GM20431 (cell line): ENCODE results near the gene SIRT3.
"Not testable (repeated sequence)": the region's sequence is repeated elsewhere in the genome, so short reads cannot be mapped to it uniquely, and the experiment has no call there.

ENCODE experiments used
- in situ Hi-C: fragments of 300-500 bp; cut with MseI, MboI; formaldehyde crosslinking; loops from one replicate; pipeline ENCODE4 v1.15.0; 2020; ENCODE audit warnings: low sequenced_read_pairs; ENCODE audit not compliant: unreplicated experiment

SIRT3 gene

DNA sequence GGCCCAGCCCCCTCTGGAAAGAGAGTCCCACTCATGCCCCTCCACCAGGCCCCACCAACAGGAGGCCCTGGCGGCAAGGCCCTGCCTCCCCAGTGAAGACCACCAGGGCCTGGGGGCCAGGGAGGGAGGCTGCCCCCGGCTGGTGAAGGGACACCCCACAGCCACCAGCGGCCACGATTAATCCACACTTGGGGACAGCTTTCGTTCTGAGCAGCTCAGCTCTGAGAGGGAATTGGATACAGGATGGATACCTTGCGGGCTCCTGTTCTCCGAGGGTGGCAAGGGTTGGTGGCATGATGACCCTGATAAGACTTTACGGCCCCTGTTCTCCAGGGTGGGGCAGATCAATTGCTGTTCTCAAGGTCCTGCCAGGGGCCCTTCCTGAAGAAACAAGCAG, 35.2 kb upstream of the SIRT3 start:
- in situ Hi-C loops = no loop called here

GRCh38 chr11:270451-271318, 34.5 kb upstream of the SIRT3 start:
- in situ Hi-C loops = no loop called here

DNA sequence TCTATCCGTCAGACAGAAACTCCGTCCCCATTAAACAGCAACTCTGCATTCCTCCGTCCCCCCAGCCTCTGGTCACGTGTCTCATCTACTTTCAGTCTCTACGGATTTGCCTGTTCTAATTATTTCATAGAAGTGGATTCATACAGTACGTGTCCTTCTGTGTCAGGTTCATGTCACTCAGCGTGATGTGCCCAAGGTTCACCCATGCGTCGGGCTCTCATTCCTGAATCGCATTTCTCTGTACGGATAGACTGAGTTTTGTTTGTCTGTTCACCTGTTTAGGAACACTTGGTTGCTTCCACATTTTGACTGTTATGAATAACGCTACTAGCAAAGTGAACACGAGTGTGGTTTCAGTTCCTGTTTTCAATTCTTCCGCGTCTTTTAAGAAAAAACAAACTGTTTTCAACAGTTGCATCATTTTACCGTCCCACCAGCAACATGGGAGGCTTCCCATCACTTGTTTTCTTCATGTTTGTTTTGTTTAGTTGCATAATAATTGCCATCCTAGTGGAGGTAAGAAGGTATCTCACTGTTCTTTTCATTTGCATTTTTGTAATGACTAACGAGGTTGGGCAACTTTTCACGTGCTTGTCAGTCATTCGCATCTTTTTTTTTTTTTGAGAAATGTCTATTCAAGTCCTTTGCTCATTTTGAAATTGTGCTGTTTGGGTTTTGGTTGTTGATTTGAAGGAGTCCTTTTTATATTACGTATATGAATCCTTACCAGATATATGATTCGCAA, 33.2 kb upstream of the SIRT3 start:
- in situ Hi-C loops = no loop called here

- in situ Hi-C loops = not testable (repeated sequence)
Observed at GRCh38 chr11:268716-269145, 32.6 kb upstream of the SIRT3 start.

DNA sequence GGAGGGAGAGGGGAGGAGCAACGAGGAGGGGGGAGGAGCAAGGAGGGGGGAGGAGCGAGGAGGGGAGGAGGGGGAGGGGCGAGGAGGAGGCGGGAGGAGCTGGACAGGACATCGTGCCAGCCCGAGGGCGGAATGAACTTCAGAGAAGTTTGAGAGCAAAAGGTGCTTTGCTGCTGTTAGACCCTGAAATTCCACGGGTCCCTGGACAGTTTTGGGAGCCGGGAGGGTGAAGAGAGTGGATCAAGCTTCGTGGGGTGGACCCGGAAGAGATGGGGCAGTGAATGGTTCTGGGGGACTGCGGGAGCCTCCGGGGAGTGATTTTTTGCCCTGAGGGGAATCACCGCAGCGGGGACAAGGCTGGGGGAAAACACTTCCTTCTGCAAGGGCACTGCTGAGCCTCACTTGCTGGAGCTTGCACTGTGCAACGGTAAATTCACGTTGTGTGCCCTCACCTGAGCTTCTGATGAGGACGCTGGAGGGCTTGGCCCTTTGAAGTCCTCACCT, 31.4 kb upstream of the SIRT3 start:
- in situ Hi-C loops = no loop called here

DNA sequence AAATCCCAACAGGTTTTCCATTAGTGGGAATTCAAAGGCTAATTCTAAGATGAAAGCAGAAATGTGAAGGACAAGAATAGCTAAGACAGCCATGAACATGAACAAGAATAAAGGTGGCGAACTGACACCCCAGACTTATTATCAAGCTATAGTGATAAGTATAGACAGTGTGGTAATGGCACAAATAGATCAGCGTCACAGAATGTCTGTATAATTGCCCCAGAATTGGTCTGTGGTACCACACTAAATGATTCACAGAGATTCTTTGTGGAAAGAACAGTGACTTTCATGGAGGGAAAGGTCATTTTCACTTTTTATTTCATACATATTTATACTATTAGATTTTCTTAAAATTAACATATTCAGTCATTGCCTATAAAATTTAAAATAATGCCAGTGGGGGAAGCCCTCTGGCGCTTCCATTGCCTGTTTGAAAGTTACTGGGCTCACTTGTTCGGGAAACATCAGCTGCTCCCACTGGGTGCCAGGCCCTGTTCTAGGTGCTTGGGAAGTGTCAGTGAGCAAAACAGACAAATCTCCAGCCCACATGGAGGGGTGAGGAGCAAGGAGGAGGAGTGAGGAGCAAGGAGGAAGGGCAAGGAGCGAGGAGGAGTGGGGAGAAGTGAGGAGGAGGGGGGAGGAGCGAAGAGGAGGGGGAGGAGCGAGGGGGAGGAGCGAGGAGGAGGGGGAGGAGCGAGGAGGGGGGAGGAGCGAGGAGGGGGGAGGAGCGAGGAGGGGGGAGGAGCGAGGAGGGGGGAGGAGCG, 30.7 kb upstream of the SIRT3 start:
- in situ Hi-C loops = no loop called here

DNA sequence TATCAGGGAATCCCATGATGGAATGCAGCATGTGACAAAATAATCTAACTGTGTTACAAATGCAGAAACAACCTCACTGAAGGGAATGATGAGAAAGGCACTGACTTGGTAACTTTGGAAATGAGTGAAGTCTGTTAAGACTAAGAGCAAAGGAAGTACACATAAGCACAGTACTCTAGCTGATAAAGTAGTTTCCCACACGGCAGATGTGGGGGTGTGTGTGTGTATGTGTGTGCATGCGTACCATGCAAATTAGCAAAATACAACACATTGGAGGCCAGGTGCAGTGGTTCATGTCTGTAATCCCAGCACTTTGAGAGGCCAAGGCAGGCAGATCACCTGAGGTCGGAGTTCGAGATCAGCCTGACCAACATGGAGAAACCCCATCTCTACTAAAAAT, 25.5 kb upstream of the SIRT3 start:
- in situ Hi-C loops = no loop called here

- in situ Hi-C loops = no loop called here
Observed at GRCh38 chr11:259413-259812, 23.3 kb upstream of the SIRT3 start.

DNA sequence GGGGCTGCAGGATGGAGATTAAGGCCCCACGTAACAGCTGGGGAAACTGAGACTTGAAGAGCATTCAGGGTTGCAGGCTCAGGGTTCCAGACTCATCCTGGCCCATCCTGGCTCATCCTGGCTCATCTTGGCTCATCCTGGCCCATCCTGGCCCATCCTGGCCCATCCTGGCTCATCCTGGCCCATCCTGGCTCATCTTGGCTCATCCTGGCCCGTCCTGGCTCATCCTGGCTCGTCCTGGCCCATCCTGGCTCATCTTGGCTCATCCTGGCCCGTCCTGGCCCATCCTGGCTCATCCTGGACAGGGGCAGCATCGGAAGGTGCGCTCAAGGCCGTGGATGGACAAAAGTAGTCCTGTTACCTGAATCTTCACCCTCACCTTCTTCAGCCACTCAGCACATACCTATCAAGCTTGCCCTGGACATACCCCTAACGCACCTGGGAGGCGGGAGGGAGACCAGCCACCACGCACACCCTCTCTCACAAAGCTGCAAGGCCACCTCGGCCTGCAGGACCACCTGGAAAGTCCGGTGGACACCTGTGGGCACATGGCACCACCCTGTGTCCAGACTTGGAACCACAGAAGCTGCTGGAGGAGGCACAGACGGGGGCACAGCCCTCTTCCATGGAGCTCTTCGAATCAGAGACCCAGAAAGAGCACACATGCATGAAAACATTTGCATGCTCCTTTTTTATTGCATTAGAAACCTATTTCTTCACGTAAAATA, 21.8 kb upstream of the SIRT3 start:
- in situ Hi-C loops = no loop called here

DNA sequence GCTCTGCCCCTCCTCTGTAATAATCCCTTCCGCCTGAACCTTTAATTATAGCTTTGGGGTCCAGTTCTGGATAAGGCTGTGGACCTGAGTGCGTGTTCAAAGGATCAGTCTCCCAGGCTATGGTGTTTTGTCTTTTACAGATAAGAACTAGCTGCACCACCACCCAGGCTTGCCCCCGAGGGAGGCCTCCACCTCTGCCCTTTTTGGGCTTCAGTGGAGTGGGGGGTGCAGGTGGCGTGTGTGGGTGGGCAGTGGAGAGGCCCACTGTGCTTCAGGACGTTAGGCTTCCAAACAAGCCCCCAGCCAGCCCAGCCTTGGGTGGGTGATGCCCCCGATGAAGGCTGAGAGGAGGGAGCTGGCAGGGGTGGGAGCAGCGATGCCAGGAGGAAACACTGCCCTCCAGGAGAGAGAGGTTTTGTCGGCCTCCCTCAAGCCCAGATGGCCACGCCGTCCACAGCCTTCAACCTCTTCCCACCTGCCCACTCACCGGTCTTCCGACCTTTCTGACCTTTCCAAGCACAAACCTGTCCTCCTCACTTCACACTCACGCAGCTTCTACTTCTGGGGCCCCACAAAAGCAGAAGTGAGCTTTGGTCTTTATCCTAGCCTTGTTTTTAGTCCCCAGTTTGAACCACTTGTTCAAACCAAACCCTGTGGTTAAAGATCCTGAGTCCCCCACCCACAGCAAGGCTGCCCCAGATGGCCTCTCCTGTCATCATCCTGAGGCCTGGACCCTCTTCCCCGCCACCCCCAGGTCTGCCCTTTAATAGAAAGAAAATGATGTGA, 21.0 kb upstream of the SIRT3 start:
- in situ Hi-C loops = no loop called here

DNA sequence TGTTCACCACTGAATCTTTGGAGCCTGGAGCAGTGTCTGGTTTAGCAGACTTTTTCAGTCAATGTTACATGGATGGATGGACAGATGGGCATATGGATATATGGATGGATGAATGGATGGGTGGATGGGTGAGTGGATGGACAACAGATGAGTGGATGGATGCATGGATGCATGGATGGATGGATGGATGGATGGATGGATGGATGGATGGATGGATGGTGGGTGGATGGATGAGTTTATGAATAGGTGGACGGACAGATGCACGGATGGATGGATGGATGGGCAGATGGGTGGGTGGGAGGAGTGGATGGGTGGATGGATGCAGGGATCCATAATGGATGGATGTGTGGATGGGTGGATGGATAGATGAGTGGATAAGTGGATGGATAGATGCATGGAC, 19.7 kb upstream of the SIRT3 start:
- in situ Hi-C loops = no loop called here

GRCh38 chr11:255176-255575, 19.0 kb upstream of the SIRT3 start:
- in situ Hi-C loops = no loop called here

DNA sequence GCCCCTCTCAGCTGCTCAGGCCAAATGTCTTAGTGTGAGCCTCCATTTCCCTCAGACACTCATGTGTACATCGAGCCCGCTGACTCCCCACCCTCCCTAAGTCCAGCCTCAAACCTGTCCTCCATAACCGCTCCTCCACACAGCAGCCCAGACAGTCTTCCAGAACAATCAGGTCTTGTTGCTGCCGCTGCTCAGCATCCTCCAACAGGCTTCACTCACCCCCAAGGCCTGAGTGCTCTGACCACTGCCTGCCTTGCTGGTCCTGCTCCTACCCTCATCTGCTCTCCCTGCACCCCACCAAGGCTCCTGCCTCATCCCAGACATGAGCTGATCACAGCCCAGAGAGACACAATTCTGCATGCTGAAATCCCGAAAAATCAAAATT, 17.7 kb upstream of the SIRT3 start:
- in situ Hi-C loops = no loop called here

DNA sequence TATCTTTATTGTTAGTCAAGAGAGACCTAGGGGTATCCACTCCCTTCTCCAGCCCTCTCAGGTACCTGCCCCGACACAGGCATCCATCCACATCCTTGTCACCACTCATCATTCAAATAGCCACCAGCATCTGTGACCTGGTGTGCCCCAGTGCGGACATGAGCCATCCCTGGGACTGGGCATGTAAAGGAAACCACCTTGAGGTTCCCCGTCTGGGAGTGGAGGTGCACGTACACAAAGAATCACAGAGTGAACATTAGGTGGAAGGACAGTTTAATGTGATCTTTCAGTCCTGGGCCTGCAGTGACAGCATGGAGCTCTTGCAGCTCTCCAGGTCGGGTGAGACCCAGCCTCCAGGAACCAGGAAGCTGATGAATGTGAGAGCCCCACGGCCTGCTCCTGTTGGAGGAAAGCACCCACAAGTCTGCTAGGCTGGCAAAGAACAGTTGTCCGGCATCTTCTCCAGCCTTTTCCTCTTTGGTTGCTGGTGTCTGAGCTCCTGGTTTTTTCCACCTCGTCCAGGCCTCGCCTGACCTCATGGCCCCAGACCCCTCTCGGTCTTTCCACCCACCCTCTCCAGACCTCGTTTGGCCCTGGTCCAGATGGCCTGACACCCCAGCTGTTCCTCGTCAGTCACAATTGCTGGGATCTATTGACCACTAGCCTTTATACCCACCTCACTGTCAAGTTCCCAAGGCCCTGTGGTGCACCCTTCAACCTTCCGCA, 17.2 kb upstream of the SIRT3 start:
- in situ Hi-C loops = no loop called here

GRCh38 chr11:252666-253065, 16.5 kb upstream of the SIRT3 start:
- in situ Hi-C loops = no loop called here

- in situ Hi-C loops = no loop called here
Observed at GRCh38 chr11:251550-251949, 15.4 kb upstream of the SIRT3 start.

GRCh38 chr11:250740-251299, 14.7 kb upstream of the SIRT3 start:
- in situ Hi-C loops = no loop called here

DNA sequence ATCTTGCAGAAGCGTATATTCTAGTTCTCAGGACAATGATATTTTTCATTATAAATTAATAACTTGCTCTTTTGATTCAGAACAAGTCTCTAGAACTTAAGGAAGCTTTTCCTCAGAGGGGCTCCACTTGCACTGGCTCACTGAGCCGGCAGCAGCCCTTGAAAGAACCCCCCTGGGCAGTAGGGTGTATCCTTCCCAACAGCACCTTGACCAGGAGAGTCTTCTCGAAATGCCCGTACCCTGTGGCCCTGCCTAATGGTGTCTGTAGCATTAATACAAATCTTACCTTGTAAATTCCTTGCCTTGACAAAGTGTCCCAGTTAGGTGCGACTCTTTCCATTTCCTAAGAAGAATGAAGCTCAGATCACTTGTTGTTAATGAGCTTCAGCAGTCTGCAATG, 14.1 kb upstream of the SIRT3 start:
- in situ Hi-C loops = no loop called here
